Endothelial cell of umbilical vein (primary cell): ENCODE data around the gene FBLN2. TPM values are rescaled to one million over a fixed set of nuclear protein-coding genes. Genes with fewer than 3 reads are reported as not detected.
A peak's percentile ranks its signal among the peaks of the same experiment; 100 is the strongest.

ENCODE experiments used
- BruUV-seq: library from RNA; stranded (reverse); fragments of 400-500 nt; replicated peaks from 2 replicates; lab custom pipeline; 2021; lab: Mats Ljungman, UMichigan
- CTCF ChIA-PET: fragments of 300-600, 350-600 bp; sonication (Branson Sonifier 250); formaldehyde crosslinking; loops from one replicate; lab custom pipeline; 2021; ENCODE audit warnings: antibody characterized with exemption, inconsistent platforms; lab: Charles Lee
- POLR2A ChIA-PET: fragments of 300-600, 350-600 bp; sonication (Branson Sonifier 250); formaldehyde crosslinking; loops from one replicate; lab custom pipeline; 2021; ENCODE audit warnings: antibody characterized with exemption, inconsistent platforms; lab: Charles Lee
- DNase-seq: peaks from one replicate; pipeline ENCODE4 v3.0.0-alpha.2; 2011; ENCODE audit warnings: low read depth, low spot score
- FAIRE-seq: peaks from 2 replicates; lab custom pipeline; 2011; peaks lifted over from hg19 to GRCh38; lab: Jason Lieb, UNC
- H2AFZ ChIP-seq: 2 replicates; pipeline ENCODE4 v1.6.0; 2012; ENCODE audit warnings: low read depth, low read length, control low read depth, inconsistent platforms
- H3K27ac ChIP-seq: 2 replicates; pipeline ENCODE4 v1.5.1; 2011; ENCODE audit warnings: low read depth, mild to moderate bottlenecking, control low read depth, low read length, moderate library complexity; ENCODE audit not compliant: insufficient read depth
- H3K27me3 ChIP-seq, 2 experiments: 2 replicates each; pipeline versions ENCODE4 v1.6.0 to v1.6.1; 2011; ENCODE audit warnings: low read length in 2 of 2, mixed read lengths in 1 of 2; ENCODE audit not compliant: control insufficient read depth in 2 of 2, insufficient read depth in 2 of 2
- H3K36me3 ChIP-seq, 2 experiments: 2 replicates in 1 of 2; 3 replicates in 1 of 2; pipeline ENCODE4 v1.5.1; 2011; ENCODE audit warnings: low read length in 2 of 2, mild to moderate bottlenecking in 1 of 2, moderate library complexity in 1 of 2; ENCODE audit not compliant: control insufficient read depth in 2 of 2, insufficient read depth in 2 of 2; ENCODE audit errors: extremely low read depth in 1 of 2
- H3K4me1 ChIP-seq: 3 replicates; pipeline ENCODE4 v1.5.1; 2011; ENCODE audit warnings: mild to moderate bottlenecking, low read length; ENCODE audit not compliant: control insufficient read depth, insufficient read depth; ENCODE audit errors: extremely low read depth
- H3K4me2 ChIP-seq: 2 replicates; pipeline ENCODE4 v1.6.1; 2011; ENCODE audit warnings: low read length, control low read depth, mixed read lengths; ENCODE audit not compliant: insufficient read depth
- H3K4me3 ChIP-seq, 3 experiments: fragments of 200-600 bp in 1 of 3; sonication (generic), shearing (Covaris generic) in 1 of 3; replicated peaks in 1 of 3; 2 replicates each; pipeline ENCODE4 v1.5.1; 2011 to 2016; ENCODE audit warnings: control low read depth in 3 of 3, low read length in 3 of 3, mild to moderate bottlenecking in 2 of 3, inconsistent platforms in 1 of 3, low read depth in 1 of 3, moderate library complexity in 1 of 3; ENCODE audit not compliant: insufficient read depth in 1 of 3
- H3K79me2 ChIP-seq: 2 replicates; pipeline ENCODE4 v1.6.0; 2012; ENCODE audit warnings: low read length, inconsistent platforms; ENCODE audit not compliant: control insufficient read depth, insufficient read depth
- H3K9ac ChIP-seq: replicated peaks from 2 replicates; pipeline ENCODE3; 2011; ENCODE audit warnings: low read length, control low read depth; ENCODE audit not compliant: insufficient read depth; ENCODE audit errors: extremely low read depth
- H3K9me1 ChIP-seq: replicated peaks from 3 replicates; pipeline ENCODE4 v1.6.0; 2011; ENCODE audit warnings: mild to moderate bottlenecking, low read length; ENCODE audit not compliant: control insufficient read depth, insufficient read depth; ENCODE audit errors: extremely low read depth
- H3K9me3 ChIP-seq: replicated peaks from 2 replicates; pipeline ENCODE4 v1.5.1; 2012; ENCODE audit warnings: low read length, inconsistent platforms; ENCODE audit not compliant: control insufficient read depth, insufficient read depth
- H4K20me1 ChIP-seq: replicated peaks from 2 replicates; pipeline ENCODE3; 2011; ENCODE audit warnings: mild to moderate bottlenecking, low read length; ENCODE audit not compliant: control insufficient read depth, insufficient read depth; ENCODE audit errors: extremely low read depth
- EZH2 ChIP-seq: IDR thresholded peaks from 2 replicates; pipeline ENCODE4 v1.6.1; 2012; ENCODE audit warnings: borderline replicate concordance, low read depth, mild to moderate bottlenecking, moderate library complexity, low read length, inconsistent platforms; ENCODE audit not compliant: severe bottlenecking
- dilution Hi-C: fragments of 300-500 bp; cut with MboI; formaldehyde crosslinking; loops from one replicate; pipeline ENCODE4 v1.15.0; 2019; ENCODE audit warnings: low sequenced_read_pairs; ENCODE audit not compliant: extremely low pct_ligation_motif_present
- intact Hi-C: fragments of 100-400 bp; cut with micrococcal nuclease; formaldehyde crosslinking; loops from one replicate; pipeline ENCODE4 v1.10.0; 2022
- polyA plus RNA-seq, 4 experiments: library from polyadenylated mRNA; depleted of rRNA in 3 of 4; stranded (reverse) in 3 of 4; unstranded in 1 of 4; fragments of >200 nt; gene quantifications; 2 replicates each; pipeline versions ENCODE4 v1.2.1 to v1.2.3, GENCODE V29; 2011 to 2012; ENCODE audit warnings: missing spikeins in 1 of 4
- total RNA-seq: library from RNA; stranded (reverse); gene quantifications from 2 replicates; pipeline ENCODE4 v1.2.3, GENCODE V29; 2021
- TF ChIP-seq, protein P1 (sequence below), 2 donors: IDR thresholded peaks; 1 replicate in 1 of 2; 2 replicates in 1 of 2; pipeline ENCODE4 v1.5.1; 2011; ENCODE audit warnings: low read length in 2 of 2, mild to moderate bottlenecking in 2 of 2, moderate library complexity in 2 of 2, control low read depth in 1 of 2, inconsistent platforms in 1 of 2, low read depth in 1 of 2; ENCODE audit not compliant: insufficient read depth in 1 of 2; ENCODE audit errors: extremely low read depth in 1 of 2

The FBLN2 gene
- total and polyA plus RNA-seq, 2 donors (not counting 3 experiments of a cell fraction or from before 2014, with no cell fraction given): 1.4 to 1.9 TPM

DNA sequence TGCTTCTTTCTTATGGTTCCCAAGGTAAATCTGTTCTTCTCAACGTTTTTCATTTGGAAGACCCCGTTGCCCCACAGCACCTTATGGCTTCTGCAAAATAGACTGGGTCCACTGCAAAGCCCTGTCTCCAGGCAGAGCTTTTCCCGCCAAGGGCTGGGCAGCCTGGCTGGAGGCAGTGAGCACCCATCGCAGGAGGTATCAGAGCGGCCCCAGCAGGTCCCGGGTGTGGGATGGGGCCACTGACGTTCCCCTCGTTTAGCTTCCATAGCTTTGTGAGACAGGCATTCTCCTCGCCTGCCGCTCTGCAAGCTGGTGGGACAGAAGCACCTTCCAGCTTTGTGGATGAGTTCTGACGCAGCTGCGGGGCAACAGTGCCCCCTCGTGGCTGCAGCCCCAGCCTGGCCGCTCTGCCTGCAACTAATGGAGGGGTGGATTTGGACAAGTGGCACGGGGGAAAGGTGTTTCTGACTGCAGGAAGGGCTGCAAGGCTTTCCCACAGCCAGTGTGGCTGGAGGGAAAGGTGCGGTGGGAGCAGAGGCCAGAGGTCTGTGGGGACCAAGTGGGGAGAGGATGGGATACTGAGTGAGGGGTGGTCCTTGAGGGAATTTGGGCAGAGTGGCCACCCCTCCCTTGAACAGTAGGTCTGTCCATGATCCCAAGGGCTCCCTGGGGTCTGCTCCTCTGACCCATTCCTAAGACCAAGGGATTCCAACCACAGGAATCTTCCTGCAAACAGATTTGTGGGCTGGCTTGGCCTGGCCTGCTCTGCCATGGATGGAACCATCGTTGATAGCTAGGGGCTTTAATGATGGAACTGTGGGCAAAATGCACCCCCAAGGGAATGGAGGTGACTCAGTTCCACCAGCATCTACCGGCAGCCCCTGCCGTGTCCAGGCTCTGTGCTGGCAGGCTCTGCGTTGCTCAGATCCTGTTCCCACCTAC, 99.4 kb downstream of the FBLN2 start:
- intact Hi-C loops (loop anchor here (1.0 to 2.0 kb wide), 5 partner anchors 148 to 556 kb away; no protein-coding TSS in a partner anchor), dilution Hi-C loops (no loop called here)
- Histone ChIP-seq H3K9me1 (no peaks in the 10 kb centered on the region), H3K4me1 (no peaks in the 10 kb centered on the region), H3K9me3 (no peaks in the 10 kb centered on the region), H3K9ac (no peak overlapping the region), H2AFZ (no peak overlapping the region), H3K4me3 (no peak overlapping the region), H3K79me2 (no peaks in the 10 kb centered on the region), H3K27me3 (peaks cover 3 to 4% of the 10 kb centered on the region in 2 experiments), H3K4me2 (no peak overlapping the region), H3K27ac (no peak overlapping the region), H3K36me3 (no peaks in the 10 kb centered on the region), H4K20me1 (no peaks in the 10 kb centered on the region)
- peak; percentile 62 for FAIRE-seq
- no peak for TF ChIP-seq EZH2
- TF ChIP-seq, protein P1, sequence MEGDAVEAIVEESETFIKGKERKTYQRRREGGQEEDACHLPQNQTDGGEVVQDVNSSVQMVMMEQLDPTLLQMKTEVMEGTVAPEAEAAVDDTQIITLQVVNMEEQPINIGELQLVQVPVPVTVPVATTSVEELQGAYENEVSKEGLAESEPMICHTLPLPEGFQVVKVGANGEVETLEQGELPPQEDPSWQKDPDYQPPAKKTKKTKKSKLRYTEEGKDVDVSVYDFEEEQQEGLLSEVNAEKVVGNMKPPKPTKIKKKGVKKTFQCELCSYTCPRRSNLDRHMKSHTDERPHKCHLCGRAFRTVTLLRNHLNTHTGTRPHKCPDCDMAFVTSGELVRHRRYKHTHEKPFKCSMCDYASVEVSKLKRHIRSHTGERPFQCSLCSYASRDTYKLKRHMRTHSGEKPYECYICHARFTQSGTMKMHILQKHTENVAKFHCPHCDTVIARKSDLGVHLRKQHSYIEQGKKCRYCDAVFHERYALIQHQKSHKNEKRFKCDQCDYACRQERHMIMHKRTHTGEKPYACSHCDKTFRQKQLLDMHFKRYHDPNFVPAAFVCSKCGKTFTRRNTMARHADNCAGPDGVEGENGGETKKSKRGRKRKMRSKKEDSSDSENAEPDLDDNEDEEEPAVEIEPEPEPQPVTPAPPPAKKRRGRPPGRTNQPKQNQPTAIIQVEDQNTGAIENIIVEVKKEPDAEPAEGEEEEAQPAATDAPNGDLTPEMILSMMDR (IDR thresholded peaks at IDR 0.05; ENCODE audit: extremely low read depth in 1 of 2, insufficient read depth in 1 of 2, low read depth in 1 of 2, low read length in 2 of 2): peak; percentile 95 to 99
- ChIA-PET POLR2A (interaction anchor here (1.8 kb wide), 1 partner anchor 152 kb away, joined by 4 read pairs; no protein-coding TSS in a partner anchor), CTCF (interaction anchor here (0.6 to 13.8 kb wide), 49 partner anchors 9 to 558 kb away, joined by 3 to 746 read pairs (median 4); partner anchors contain the start of genes CHCHD4, FBLN2, HDAC11 and TMEM43)
- no TSS peak for BruUV-seq
- DNase-seq: peak; percentile 71
